ENCODE data around the gene PDE4D.
"Not testable (repeated sequence)": the region's sequence is repeated elsewhere in the genome, so short reads cannot be mapped to it uniquely, and the experiment has no call there.

PDE4D gene

DNA sequence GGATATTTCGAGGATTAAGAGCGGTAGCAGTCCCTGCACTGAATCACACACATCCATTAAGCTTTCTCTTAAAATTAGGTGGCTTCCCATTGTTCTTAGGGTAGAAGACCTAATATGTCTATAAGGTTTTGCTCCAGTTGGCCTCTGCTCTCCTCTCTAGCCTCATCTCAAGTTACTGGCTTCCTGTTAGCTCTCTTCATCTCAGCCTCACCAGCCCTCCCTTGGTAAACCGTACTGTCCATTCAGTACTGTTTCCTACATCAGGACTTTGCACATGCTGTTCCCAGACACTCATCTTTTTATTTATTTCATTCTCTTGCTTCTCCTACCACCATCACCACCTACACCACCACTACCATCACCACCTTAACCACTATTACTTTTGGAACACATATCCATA, 428.6 kb downstream of the PDE4D start:
- TF ChIP-seq, protein P1, sequence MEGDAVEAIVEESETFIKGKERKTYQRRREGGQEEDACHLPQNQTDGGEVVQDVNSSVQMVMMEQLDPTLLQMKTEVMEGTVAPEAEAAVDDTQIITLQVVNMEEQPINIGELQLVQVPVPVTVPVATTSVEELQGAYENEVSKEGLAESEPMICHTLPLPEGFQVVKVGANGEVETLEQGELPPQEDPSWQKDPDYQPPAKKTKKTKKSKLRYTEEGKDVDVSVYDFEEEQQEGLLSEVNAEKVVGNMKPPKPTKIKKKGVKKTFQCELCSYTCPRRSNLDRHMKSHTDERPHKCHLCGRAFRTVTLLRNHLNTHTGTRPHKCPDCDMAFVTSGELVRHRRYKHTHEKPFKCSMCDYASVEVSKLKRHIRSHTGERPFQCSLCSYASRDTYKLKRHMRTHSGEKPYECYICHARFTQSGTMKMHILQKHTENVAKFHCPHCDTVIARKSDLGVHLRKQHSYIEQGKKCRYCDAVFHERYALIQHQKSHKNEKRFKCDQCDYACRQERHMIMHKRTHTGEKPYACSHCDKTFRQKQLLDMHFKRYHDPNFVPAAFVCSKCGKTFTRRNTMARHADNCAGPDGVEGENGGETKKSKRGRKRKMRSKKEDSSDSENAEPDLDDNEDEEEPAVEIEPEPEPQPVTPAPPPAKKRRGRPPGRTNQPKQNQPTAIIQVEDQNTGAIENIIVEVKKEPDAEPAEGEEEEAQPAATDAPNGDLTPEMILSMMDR (IDR thresholded peaks at IDR 0.05; ENCODE audit: low read depth, low read length) = no peak
- no peak overlapping the region for H3K27ac ChIP-seq
- DNase-seq = no peak

DNA sequence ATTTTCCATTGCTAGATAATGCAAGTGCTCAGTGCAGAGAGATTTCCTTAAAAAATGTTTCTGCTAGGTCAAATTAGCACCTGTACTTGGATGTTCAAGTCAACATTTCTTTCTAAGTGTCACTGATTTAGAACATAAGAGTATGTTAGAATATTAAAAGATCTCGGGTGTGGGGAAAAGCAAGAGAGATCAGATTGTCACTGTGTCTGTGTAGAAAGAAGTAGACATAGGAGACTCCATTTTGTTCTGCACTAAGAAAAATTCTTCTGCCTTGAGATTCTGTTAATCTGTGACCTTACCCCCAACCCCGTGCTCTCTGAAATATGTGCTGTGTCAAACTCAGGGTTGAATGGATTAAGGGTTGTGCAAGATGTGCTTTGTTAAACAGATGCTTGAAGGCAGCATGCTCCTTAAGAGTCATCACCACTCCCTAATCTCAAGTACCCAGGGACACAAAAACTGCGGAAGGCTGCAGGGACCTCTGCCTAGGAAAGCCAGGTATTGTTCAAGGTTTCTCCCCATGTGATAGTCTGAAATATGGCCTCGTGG, 429.8 kb downstream of the PDE4D start:
- not testable (repeated sequence) for H3K27me3 ChIP-seq (ENCODE audit: insufficient read depth, low read depth, severe bottlenecking); H3K36me3 ChIP-seq; H3K4me3 ChIP-seq (ENCODE audit: low read depth, low read length); H3K9me3 ChIP-seq (ENCODE audit: severe bottlenecking)
- peak overlapping the region; percentile 30 for H3K27ac ChIP-seq
- peak; percentile 28 for DNase-seq

More for the DNA sequence above, 428.6 kb downstream of the PDE4D start:
- no peak overlapping the region for H3K4me3 ChIP-seq (ENCODE audit: low read depth, low read length)
- H3K27me3 ChIP-seq (ENCODE audit: insufficient read depth, low read depth, severe bottlenecking) = no peaks in the 10 kb centered on the region
- H3K9me3 ChIP-seq (ENCODE audit: severe bottlenecking) = no peaks in the 10 kb centered on the region
- no peaks in the 10 kb centered on the region for H3K36me3 ChIP-seq

DNA sequence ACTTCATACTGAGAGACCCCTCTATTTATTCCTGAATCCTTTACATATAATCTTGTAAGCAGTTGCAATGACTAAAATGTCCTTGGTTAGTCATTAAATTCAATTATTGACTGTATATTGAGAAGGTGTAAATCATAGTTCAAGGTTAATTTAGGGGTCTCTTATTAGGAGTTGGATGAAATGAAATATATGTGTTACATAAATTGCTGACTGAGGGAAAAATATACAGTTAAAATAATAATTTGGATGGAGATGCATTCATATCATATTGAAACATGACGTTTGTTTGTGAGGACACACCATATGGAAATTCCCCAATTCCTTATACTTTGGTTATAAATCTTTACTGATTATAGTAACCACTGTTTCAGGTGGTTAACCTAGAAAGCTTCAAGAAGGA, 430.6 kb downstream of the PDE4D start:
- H3K36me3 ChIP-seq = no peaks in the 10 kb centered on the region
- no peaks in the 10 kb centered on the region for H3K9me3 ChIP-seq (ENCODE audit: severe bottlenecking)
- H3K27me3 ChIP-seq (ENCODE audit: insufficient read depth, low read depth, severe bottlenecking) = no peaks in the 10 kb centered on the region
- no peak overlapping the region for H3K27ac ChIP-seq
- H3K4me3 ChIP-seq (ENCODE audit: low read depth, low read length) = no peak overlapping the region
- no peak for DNase-seq
- TF ChIP-seq, protein P1 (IDR thresholded peaks at IDR 0.05; ENCODE audit: low read depth, low read length) = no peak

DNA sequence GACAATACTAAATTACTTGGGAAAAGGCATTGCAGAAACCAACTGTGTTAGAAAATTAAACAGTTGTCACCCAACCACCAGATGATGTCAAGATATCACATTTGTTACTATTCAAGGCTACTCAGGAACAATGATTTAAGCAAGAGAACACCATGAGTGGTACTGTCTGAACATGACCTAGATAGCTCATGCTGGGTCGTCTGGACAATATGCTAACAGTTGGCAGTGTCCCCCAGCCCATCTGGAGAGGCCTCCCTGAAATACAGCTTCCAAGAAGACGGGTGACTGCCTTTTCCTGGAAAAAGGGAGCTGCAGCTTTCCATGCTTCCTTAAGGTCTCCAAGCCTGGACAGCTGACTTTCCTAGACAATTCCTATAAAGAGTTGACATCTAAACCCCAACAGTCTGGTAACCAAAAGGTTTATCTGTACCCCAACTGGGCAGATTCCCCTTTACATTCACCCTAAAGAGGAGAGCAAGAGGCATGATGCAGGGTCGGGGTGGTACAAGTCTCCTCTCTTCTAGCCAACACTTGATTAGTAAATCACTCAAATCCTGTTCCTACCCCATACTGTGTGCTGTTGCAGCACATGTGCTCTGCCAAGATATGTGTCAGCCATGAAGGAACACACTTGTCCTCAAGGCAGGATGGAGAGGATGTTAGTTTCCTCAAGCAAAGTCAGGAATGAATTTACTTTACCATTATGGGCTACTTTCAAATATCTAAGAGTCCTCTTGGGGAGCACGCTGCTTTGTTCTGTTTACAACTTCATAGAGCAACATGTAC, 433.0 kb downstream of the PDE4D start:
- H3K4me3 ChIP-seq (ENCODE audit: low read depth, low read length) = no peak overlapping the region
- H3K9me3 ChIP-seq (ENCODE audit: severe bottlenecking) = no peaks in the 10 kb centered on the region
- DNase-seq = peak; percentile 56
- no peaks in the 10 kb centered on the region for H3K36me3 ChIP-seq
- no peaks in the 10 kb centered on the region for H3K27me3 ChIP-seq (ENCODE audit: insufficient read depth, low read depth, severe bottlenecking)
- TF ChIP-seq, protein P1 (IDR thresholded peaks at IDR 0.05; ENCODE audit: low read depth, low read length) = no peak
- peak overlapping the region; percentile 68 for H3K27ac ChIP-seq

DNA sequence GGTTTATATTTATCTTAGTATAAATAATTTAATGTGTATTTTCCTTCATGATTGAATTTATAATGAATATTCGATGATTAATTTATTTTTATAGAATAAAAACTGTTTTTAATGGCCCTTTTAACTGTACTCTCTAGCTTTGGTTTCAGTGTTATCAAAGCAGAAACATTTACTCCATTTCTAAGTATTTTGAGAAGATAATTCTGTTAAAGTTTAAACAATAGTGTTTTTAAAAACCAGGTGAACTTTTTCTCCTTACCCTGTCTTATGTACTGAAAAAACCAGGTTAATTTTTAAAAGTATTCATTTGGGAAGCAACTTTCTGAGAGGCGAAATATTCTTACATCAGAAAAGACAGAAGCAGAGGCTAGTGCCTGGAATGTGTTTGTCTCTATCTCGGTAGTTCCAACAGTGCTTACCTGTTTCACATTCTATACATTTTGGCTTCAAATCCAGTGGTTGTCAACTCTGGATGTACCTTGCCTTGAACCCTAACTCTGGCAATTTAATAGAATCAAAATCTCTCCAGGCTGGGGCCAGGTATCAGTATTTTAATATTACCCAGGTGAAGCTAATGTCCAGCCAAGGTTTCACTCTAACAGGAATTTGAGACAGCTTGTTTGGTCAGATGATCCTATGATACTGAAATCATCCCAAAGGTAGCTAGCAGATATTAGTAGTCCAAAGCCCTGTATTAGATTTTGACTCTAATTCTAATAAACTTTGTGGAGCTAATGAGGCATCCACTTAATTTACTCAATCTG, 434.4 kb downstream of the PDE4D start:
- Histone ChIP-seq H3K27ac (peak overlapping the region; percentile 37; the same call in 1 of the 2 replicates), H3K4me3 (ENCODE audit: low read depth, low read length) (no peak overlapping the region), H3K36me3 (no peaks in the 10 kb centered on the region), H3K9me3 (ENCODE audit: severe bottlenecking) (no peaks in the 10 kb centered on the region), H3K27me3 (ENCODE audit: insufficient read depth, low read depth, severe bottlenecking) (no peaks in the 10 kb centered on the region)
- TF ChIP-seq, protein P1 (IDR thresholded peaks at IDR 0.05; ENCODE audit: low read depth, low read length) = no peak
- DNase-seq = no peak

DNA sequence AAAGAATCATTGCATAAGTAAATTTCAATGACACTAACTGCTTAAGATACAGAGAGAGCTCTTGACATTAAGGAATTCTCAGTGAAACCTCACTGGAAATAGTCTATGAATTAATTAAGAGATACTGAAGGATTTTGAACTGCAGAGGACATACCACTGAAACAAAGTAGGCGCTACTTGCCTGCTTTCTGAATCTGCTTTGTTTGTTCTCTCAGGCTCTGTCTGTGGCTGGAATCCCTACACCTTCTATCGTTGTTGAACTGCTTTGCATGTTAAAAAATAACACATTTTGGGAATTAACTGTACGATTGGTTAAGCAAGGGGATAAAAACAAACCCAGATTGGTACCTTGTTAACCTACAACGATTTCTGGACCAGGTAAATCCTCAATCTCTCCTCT, 435.2 kb downstream of the PDE4D start:
- Histone ChIP-seq H3K9me3 (ENCODE audit: severe bottlenecking) (no peaks in the 10 kb centered on the region), H3K4me3 (ENCODE audit: low read depth, low read length) (no peak overlapping the region), H3K27me3 (ENCODE audit: insufficient read depth, low read depth, severe bottlenecking) (no peaks in the 10 kb centered on the region), H3K27ac (no peak overlapping the region), H3K36me3 (no peaks in the 10 kb centered on the region)
- no peak for DNase-seq
- TF ChIP-seq, protein P1 (IDR thresholded peaks at IDR 0.05; ENCODE audit: low read depth, low read length) = no peak
